PC-9 (cell line): ENCODE measurements around the gene ZNF148. TPM values are rescaled to one million over a fixed set of nuclear protein-coding genes. Genes with fewer than 3 reads are reported as not detected.

Experiments used
- BruUV-seq: library from RNA; stranded (reverse); fragments of 400-500 nt; replicated peaks from 2 replicates; lab custom pipeline; 2021; lab: Mats Ljungman, UMichigan
- CTCF ChIA-PET: fragments of 300-600 bp; sonication (Branson Sonifier 250); formaldehyde crosslinking; loops from one replicate; lab custom pipeline; 2022; ENCODE audit warnings: antibody characterized with exemption; lab: Charles Lee
- POLR2A ChIA-PET: fragments of 300-600 bp; sonication (Branson Sonifier 250); formaldehyde crosslinking; loops from one replicate; lab custom pipeline; 2022; ENCODE audit warnings: antibody characterized with exemption; ENCODE audit not compliant: unreplicated experiment; lab: Charles Lee
- DNase-seq, 2 experiments: peaks; one replicate each; pipeline versions ENCODE4 v3.0.0 to v3.0.0-alpha.2; 2015 to 2022; ENCODE audit warnings: mixed read lengths in 1 of 2
- H2AFZ ChIP-seq: fragments of 200-600 bp; sonication (generic); 2 replicates; pipeline ENCODE4 v1.8.1; 2017; ENCODE audit warnings: antibody characterized with exemption
- H3F3A ChIP-seq: fragments of 200-600 bp; sonication (generic); 2 replicates; pipeline ENCODE4 v1.8.1; 2017; ENCODE audit warnings: antibody characterized with exemption, mild to moderate bottlenecking, low read depth; ENCODE audit not compliant: insufficient read depth
- H3K27ac ChIP-seq: fragments of 200-600 bp; sonication (generic); 2 replicates; pipeline ENCODE4 v1.6.1; 2016; ENCODE audit warnings: mixed run types
- H3K27me3 ChIP-seq: fragments of 200-600 bp; sonication (generic); 2 replicates; pipeline ENCODE4 v1.6.1; 2016; ENCODE audit warnings: low read depth, mixed run types; ENCODE audit not compliant: insufficient read depth
- H3K36me3 ChIP-seq: fragments of 200-600 bp; sonication (generic); 2 replicates; pipeline ENCODE4 v1.6.1; 2016; ENCODE audit warnings: low read depth, mixed run types
- H3K4me1 ChIP-seq: fragments of 200-600 bp; sonication (generic); replicated peaks from 2 replicates; pipeline ENCODE4 v1.6.1; 2016; ENCODE audit warnings: mixed run types; ENCODE audit not compliant: insufficient read depth
- H3K4me2 ChIP-seq: fragments of 200-600 bp; sonication (generic); 2 replicates; pipeline ENCODE4 v1.6.1; 2017; ENCODE audit warnings: mixed run types
- H3K4me3 ChIP-seq: fragments of 200-600 bp; sonication (generic); 2 replicates; pipeline ENCODE4 v1.6.1; 2016; ENCODE audit warnings: mixed run types
- H3K79me2 ChIP-seq: fragments of 200-600 bp; sonication (generic); 2 replicates; pipeline ENCODE4 v1.6.1; 2017; ENCODE audit warnings: low read depth, mixed run types
- H3K9me2 ChIP-seq: fragments of 200-600 bp; sonication (generic); 2 replicates; pipeline ENCODE4 v1.8.1; 2017; ENCODE audit warnings: mild to moderate bottlenecking; ENCODE audit not compliant: insufficient read depth
- H3K9me3 ChIP-seq: fragments of 200-600 bp; sonication (generic); 2 replicates; pipeline ENCODE4 v1.8.1; 2016; ENCODE audit warnings: low read depth; ENCODE audit not compliant: insufficient read depth
- H4K20me1 ChIP-seq: fragments of 200-600 bp; sonication (generic); 2 replicates; pipeline ENCODE4 v1.8.1; 2017; ENCODE audit not compliant: insufficient read depth
- CTCF ChIP-seq: fragments of 200-600 bp; sonication (generic); conservative IDR thresholded peaks from 2 replicates; pipeline ENCODE4 v1.6.1; 2017; ENCODE audit warnings: mixed run types, antibody characterized with exemption, mild to moderate bottlenecking, moderate library complexity
- EZH2 ChIP-seq: fragments of 200-600 bp; sonication (generic); IDR thresholded peaks from 2 replicates; pipeline ENCODE4 v1.8.0; 2017; ENCODE audit warnings: antibody characterized with exemption, low read depth
- intact Hi-C: fragments of 100-400 bp; cut with micrococcal nuclease; formaldehyde crosslinking; loops from one replicate; pipeline ENCODE4 v1.10.0; 2022; ENCODE audit not compliant: unreplicated experiment
- total RNA-seq: library from RNA; stranded (reverse); gene quantifications from 2 replicates; pipeline ENCODE4 v1.2.3, GENCODE V29; 2021

ZNF148 gene
- total RNA-seq, 1 experiment from 2014 or later: 62.6 TPM

DNA sequence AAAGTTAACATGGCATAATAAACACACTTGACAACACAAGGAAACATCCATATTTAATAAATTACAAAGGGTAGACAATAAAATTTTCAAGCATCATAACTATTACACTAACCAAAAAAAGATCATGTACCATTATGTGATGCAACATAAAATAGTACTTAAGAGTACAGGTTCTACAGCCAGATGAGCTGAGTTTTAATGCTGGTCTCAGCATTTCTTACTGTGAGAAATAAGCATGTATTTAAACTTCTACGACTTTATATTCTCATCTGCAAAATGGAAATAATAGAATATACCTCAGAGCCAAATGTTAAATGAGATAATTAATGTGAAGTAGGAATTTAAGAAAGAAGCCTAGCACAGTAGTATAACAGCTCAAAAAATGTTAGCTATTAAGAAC, 128.9 kb downstream of the ZNF148 start:
- no peak for DNase-seq
- no peak overlapping the region for H2AFZ ChIP-seq
- no peaks in the 10 kb centered on the region for H4K20me1 ChIP-seq
- no peak for TF ChIP-seq CTCF
- TF ChIP-seq EZH2: no peak
- ChIA-PET CTCF (no interaction called here), POLR2A (no interaction called here)
- intact Hi-C loops: no loop called here
- no peaks in the 10 kb centered on the region for H3K9me3 ChIP-seq
- H3K9me2 ChIP-seq: no peaks in the 10 kb centered on the region
- no peak overlapping the region for H3K4me2 ChIP-seq
- no peaks in the 10 kb centered on the region for H3K36me3 ChIP-seq
- no peaks in the 10 kb centered on the region for H3K27me3 ChIP-seq
- no peak overlapping the region for H3K4me3 ChIP-seq
- no peaks in the 10 kb centered on the region for H3K4me1 ChIP-seq
- H3F3A ChIP-seq: no peaks in the 10 kb centered on the region; the same call in 1 of the 2 replicates
- H3K79me2 ChIP-seq: no peaks in the 10 kb centered on the region
- no TSS peak for BruUV-seq
- H3K27ac ChIP-seq: no peak overlapping the region

GRCh38 chr3:125245521-125245920, 129.6 kb downstream of the ZNF148 start:
- POLR2A ChIA-PET: no interaction called here
- no peak for DNase-seq
- BruUV-seq: no TSS peak

GRCh38 chr3:125240496-125240895, 134.6 kb downstream of the ZNF148 start:
- Histone ChIP-seq H3K9me2 (no peaks in the 10 kb centered on the region), H3K27me3 (no peaks in the 10 kb centered on the region), H3K4me2 (no peak overlapping the region), H3F3A (peaks cover 5% of the 10 kb centered on the region; the same call in 1 of the 2 replicates), H3K4me3 (no peak overlapping the region), H3K9me3 (no peaks in the 10 kb centered on the region), H3K36me3 (peaks cover 5% of the 10 kb centered on the region), H3K79me2 (peaks cover 4% of the 10 kb centered on the region; the same call in 1 of the 2 replicates), H2AFZ (no peak overlapping the region), H3K4me1 (no peaks in the 10 kb centered on the region), H4K20me1 (no peaks in the 10 kb centered on the region; the same call in 1 of the 2 replicates), H3K27ac (no peak overlapping the region)
- peak in 1 of 2 experiments; percentile 57 for DNase-seq
- POLR2A ChIA-PET: interaction anchor here (0.6 kb wide), 1 partner anchor 173 kb away, joined by 4 read pairs; no protein-coding TSS in a partner anchor
- TF ChIP-seq EZH2: no peak
- no peak for TF ChIP-seq CTCF
- BruUV-seq: no TSS peak
- CTCF ChIA-PET: interaction anchor here (0.7 kb wide), 1 partner anchor 79 kb away, joined by 6 read pairs; no protein-coding TSS in a partner anchor
- intact Hi-C loops: no loop called here

More at GRCh38 chr3:125245521-125245920, 129.6 kb downstream of the ZNF148 start:
- CTCF ChIA-PET: no interaction called here
- Histone ChIP-seq H3K4me3 (no peak overlapping the region), H3K4me2 (no peak overlapping the region), H3K36me3 (no peaks in the 10 kb centered on the region), H2AFZ (no peak overlapping the region), H3K4me1 (no peaks in the 10 kb centered on the region), H3K27me3 (no peaks in the 10 kb centered on the region), H3F3A (peaks cover 5% of the 10 kb centered on the region), H3K9me3 (no peaks in the 10 kb centered on the region), H3K27ac (no peak overlapping the region), H3K79me2 (no peaks in the 10 kb centered on the region), H3K9me2 (no peaks in the 10 kb centered on the region), H4K20me1 (no peaks in the 10 kb centered on the region)
- TF ChIP-seq EZH2 (no peak), CTCF (no peak)
- intact Hi-C loops: no loop called here
